ENCODE data around the gene KCNJ12.

The KCNJ12 gene

DNA sequence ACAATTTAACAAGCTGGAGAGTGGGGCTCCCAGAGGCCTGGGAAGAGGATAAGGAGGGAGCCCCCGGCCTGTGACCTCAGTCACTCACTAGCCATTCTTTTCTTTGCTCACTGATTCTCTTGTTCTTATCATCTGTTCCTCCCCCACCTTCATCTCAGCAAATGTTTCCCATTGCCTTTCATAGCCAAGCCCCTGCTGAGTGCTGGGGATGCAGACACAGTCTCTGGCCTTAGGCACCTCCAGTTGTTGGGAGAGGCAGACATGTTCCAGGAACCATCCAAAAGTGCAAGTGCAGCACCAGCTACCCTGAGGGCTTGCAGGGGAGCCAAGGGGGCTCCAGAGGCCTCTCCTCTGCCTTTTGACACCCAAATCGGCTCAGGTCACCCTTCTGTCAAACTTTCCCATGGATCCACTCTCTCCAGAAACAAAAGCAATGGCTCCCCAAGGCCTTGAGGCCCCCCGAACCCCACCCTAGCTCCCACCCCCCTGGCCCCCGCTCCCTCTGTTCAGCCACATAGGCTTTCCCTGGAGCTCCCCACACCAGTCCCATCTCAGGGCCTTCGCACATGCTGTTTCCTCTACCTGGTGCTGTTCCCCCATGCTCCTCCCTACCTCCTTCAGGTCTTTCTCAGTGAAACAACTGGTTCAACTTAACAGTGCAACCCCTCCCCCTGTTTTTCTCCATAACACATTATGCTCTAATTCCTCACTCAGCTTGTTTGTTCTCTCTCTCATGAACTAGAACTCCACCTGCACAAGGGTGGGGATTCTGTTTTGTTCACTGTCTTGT lies 14.9 kb upstream of the KCNJ12 start:
- Histone ChIP-seq H3K4me1 (ENCODE audit: control insufficient read depth, insufficient read depth, low read length) (no peaks in the 10 kb centered on the region), H3K36me3 (ENCODE audit: control insufficient read depth, insufficient read depth, low read length) (no peaks in the 10 kb centered on the region), H3K9ac (ENCODE audit: low read length) (no peak overlapping the region), H3K27me3 (ENCODE audit: control insufficient read depth, insufficient read depth, low read length) (no peaks in the 10 kb centered on the region), H3K27ac (ENCODE audit: low read depth, low read length) (no peak overlapping the region), H3K4me3 (ENCODE audit: low read length) (no peak overlapping the region)

DNA sequence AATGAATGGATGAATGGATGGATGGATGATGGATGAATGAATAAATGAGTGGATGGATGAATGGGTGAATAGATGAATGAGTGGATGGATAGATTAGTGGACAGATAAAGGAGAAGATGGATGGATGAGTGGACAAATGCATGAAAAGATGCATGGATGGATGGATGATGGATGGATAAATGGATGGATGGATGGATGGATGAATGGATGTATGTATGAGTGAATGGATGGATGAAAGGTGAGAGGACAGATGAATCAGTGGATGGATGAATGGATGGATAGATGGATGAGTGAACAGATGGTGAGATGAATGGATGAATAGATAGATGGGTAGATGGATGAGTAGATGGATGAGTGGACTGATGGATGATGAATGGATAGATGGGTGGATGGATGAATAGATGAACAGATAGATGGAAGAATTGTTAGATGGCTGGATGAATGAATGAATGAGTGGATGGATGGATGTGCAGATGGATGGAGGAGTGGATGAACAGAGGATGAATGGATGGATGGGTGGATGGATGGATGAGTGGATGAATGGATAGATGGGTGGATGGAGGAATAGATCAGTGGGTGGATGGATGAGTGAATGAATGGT lies 13.7 kb upstream of the KCNJ12 start:
- H3K4me3 ChIP-seq (ENCODE audit: low read length), result no peak overlapping the region
- H3K27me3 ChIP-seq (ENCODE audit: control insufficient read depth, insufficient read depth, low read length), result no peaks in the 10 kb centered on the region
- H3K9ac ChIP-seq (ENCODE audit: low read length), result no peak overlapping the region
- no peak overlapping the region for H3K27ac ChIP-seq (ENCODE audit: low read depth, low read length)
- no peaks in the 10 kb centered on the region for H3K4me1 ChIP-seq (ENCODE audit: control insufficient read depth, insufficient read depth, low read length)
- H3K36me3 ChIP-seq (ENCODE audit: control insufficient read depth, insufficient read depth, low read length), result no peaks in the 10 kb centered on the region

DNA sequence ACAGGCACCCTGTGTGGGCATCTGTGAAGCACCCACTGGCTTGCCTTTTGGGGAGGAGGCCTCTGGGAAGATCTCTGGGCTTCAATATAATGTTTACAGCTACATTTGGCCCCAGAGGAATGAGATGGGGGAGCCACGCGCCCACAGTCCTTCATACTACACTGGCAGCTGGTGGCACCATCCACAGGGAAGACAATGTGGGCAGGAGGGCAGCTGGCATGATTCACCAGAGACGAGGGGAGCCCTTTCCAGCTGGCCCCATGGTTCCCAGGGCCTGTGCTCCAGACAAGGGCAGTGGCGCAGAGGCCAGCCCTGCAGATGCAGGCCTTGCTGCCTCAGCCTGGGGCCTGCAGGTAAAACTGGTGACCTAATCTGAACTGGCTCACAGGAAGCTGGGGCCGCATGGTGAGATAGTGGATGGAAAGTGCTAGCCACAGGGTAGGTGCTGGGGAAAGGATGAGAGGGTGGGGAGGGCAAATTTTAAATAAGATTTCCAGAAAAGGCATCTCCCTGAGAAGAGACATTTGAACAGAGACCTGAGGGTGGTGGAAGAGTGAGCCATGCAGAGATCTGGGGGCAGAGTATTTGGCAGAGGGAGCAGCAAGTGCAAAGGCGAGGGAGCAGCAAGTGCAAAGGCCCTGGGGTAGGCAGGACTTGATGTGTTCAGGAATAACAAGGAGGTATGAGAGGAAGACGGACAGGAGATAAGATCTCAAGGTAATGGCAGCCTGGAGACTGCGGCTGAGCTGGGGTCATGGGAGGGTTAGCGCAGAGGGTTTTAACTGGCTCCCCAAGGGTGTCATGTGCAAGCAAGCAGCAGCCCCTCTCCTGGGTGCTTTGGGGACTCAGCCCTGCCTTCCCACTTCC lies 12.1 kb upstream of the KCNJ12 start:
- Histone ChIP-seq H3K9ac (ENCODE audit: low read length) (no peak overlapping the region), H3K4me1 (ENCODE audit: control insufficient read depth, insufficient read depth, low read length) (no peaks in the 10 kb centered on the region), H3K4me3 (ENCODE audit: low read length) (no peak overlapping the region), H3K27ac (ENCODE audit: low read depth, low read length) (no peak overlapping the region), H3K36me3 (ENCODE audit: control insufficient read depth, insufficient read depth, low read length) (no peaks in the 10 kb centered on the region), H3K27me3 (ENCODE audit: control insufficient read depth, insufficient read depth, low read length) (no peaks in the 10 kb centered on the region)

DNA sequence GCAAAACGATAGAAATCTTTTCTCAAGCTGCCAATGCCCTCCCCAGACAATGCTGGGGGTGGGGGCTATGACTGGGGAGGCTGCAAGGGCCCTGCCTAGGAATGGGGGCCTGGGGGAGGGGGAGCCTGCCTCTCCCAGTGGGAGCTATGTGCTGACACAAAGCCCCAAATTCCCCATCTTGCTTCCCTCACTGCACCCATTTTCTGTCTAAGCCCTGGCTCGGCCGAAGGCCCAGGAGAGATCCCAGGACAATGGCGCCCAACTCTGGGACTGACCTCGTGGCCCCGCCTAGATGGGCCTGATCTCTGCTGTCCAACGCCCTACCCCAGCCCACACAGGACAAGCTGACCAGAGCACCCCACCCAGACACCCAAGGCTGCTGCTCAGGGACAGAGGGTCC lies 11.1 kb upstream of the KCNJ12 start:
- Histone ChIP-seq H3K27me3 (ENCODE audit: control insufficient read depth, insufficient read depth, low read length) (no peaks in the 10 kb centered on the region), H3K4me1 (ENCODE audit: control insufficient read depth, insufficient read depth, low read length) (no peaks in the 10 kb centered on the region), H3K9ac (ENCODE audit: low read length) (no peak overlapping the region), H3K36me3 (ENCODE audit: control insufficient read depth, insufficient read depth, low read length) (no peaks in the 10 kb centered on the region), H3K4me3 (ENCODE audit: low read length) (no peak overlapping the region), H3K27ac (ENCODE audit: low read depth, low read length) (no peak overlapping the region)

DNA sequence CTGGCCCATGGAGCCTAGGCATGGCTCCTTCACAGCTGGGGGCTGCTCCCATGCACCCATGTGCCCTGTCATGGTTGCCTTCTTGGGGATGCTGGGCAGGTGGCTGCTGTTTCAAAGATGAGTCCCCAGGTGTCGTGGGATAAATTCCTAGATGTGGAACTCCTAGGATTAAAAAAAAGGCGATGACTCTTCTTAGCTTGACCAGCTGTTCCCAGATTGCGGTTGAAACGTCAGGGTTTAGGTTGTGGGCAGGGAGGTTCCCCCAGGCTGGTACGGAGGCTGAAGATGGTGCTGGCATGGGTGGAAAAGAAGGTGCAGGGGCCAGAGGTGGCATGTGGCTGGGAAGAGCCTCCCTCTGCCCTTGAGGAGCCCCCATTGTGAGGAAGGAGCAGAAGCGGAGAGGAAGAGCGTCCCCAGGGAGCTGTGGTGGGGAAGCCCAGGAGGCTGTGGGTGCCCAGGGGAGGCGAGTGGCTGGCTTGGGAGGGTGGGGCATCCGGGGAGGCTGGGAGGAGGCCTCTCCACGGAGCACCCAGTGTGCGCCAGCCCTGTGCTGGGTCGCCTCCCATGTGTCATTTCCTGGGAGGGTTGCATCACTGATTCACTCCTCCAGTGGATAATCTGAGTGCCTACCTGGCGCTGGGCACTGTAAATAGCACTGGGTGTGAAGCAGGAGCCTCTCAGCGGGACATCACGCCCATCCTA lies 7.5 kb upstream of the KCNJ12 start:
- H3K27ac ChIP-seq (ENCODE audit: low read depth, low read length), result no peak overlapping the region
- H3K27me3 ChIP-seq (ENCODE audit: control insufficient read depth, insufficient read depth, low read length), result no peaks in the 10 kb centered on the region
- no peaks in the 10 kb centered on the region for H3K36me3 ChIP-seq (ENCODE audit: control insufficient read depth, insufficient read depth, low read length)
- no peak overlapping the region for H3K9ac ChIP-seq (ENCODE audit: low read length)
- H3K4me1 ChIP-seq (ENCODE audit: control insufficient read depth, insufficient read depth, low read length), result no peaks in the 10 kb centered on the region
- no peak overlapping the region for H3K4me3 ChIP-seq (ENCODE audit: low read length)

DNA sequence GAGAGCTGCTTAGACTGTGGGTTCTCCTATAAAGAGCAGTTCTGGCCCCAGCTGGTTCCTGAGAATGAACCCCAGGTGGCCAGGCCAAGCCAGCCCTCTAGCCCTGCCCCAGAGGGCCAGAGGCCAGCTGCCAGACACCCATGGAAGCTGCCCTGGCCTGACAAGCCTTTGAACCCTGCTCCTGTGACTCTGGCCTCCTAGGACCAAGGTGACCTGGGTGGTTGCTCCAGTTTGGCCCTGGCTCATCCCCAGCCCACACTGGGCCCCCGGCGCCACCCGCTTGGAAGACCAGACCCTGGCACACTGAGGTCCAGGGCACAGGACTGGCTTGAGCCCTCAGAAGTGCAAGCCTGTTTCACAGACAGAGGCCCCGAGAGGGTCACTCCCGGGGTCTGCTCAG lies 6.8 kb upstream of the KCNJ12 start:
- H3K9ac ChIP-seq (ENCODE audit: low read length), result no peak overlapping the region
- no peaks in the 10 kb centered on the region for H3K4me1 ChIP-seq (ENCODE audit: control insufficient read depth, insufficient read depth, low read length)
- no peaks in the 10 kb centered on the region for H3K36me3 ChIP-seq (ENCODE audit: control insufficient read depth, insufficient read depth, low read length)
- peaks cover under 1% of the 10 kb centered on the region for H3K27me3 ChIP-seq (ENCODE audit: control insufficient read depth, insufficient read depth, low read length)
- H3K27ac ChIP-seq (ENCODE audit: low read depth, low read length), result no peak overlapping the region
- no peak overlapping the region for H3K4me3 ChIP-seq (ENCODE audit: low read length)

DNA sequence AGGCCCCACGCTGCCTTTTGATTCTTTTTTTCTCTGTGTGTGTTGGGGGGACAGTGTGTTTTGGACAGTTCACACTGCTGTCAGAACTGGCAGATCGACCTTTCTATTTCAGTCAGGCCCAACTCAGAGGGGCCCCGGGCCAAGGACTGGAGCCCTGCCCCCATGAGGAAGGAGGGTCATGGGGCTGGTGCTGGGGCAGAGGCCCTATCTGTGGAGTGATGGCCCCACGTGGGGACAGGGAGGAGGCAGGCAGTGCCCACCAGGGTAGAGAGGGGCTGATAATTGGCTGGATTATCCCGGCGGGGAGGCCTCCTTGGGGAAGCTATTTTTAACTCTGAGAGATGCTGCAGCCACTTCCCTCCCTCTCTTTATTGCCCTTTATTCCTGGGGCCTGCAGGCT lies 5.7 kb upstream of the KCNJ12 start:
- no peaks in the 10 kb centered on the region for H3K36me3 ChIP-seq (ENCODE audit: control insufficient read depth, insufficient read depth, low read length)
- H3K4me3 ChIP-seq (ENCODE audit: low read length), result no peak overlapping the region
- H3K27ac ChIP-seq (ENCODE audit: low read depth, low read length), result no peak overlapping the region
- H3K9ac ChIP-seq (ENCODE audit: low read length), result no peak overlapping the region
- H3K27me3 ChIP-seq (ENCODE audit: control insufficient read depth, insufficient read depth, low read length), result peaks cover 7% of the 10 kb centered on the region
- no peaks in the 10 kb centered on the region for H3K4me1 ChIP-seq (ENCODE audit: control insufficient read depth, insufficient read depth, low read length)

DNA sequence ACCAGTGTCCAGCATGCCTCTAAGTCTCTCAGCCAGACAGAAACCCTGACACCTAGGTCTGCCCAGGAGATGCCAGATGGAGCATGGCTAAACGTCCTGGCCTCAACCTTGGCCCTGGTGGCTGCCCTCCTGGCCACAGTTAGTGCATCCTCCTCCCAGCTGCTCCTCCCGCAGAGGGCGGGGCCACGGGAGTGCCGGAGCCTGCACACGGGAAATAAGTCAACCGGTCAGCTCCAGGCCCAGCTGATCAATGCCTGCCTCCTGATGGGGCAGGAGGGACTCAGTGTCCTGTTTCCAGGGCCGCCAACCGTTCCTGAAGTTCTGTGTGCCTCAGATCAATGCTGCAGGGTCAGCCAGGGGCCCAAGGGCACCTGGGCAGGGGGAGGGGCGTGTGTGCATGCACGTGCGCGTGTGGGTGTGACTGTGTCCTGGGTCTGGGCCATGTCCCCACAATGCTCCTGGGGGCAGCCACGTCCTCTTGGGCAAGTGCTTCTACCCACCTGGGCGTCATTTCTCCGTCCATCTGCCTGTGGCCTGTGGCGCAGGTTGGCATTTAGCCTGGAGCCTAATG lies 4.6 kb upstream of the KCNJ12 start:
- H3K4me1 ChIP-seq (ENCODE audit: control insufficient read depth, insufficient read depth, low read length), result no peaks in the 10 kb centered on the region
- H3K36me3 ChIP-seq (ENCODE audit: control insufficient read depth, insufficient read depth, low read length), result no peaks in the 10 kb centered on the region
- H3K27ac ChIP-seq (ENCODE audit: low read depth, low read length), result no peak overlapping the region
- peaks cover 7% of the 10 kb centered on the region for H3K27me3 ChIP-seq (ENCODE audit: control insufficient read depth, insufficient read depth, low read length)
- no peak overlapping the region for H3K4me3 ChIP-seq (ENCODE audit: low read length)
- no peak overlapping the region for H3K9ac ChIP-seq (ENCODE audit: low read length)

DNA sequence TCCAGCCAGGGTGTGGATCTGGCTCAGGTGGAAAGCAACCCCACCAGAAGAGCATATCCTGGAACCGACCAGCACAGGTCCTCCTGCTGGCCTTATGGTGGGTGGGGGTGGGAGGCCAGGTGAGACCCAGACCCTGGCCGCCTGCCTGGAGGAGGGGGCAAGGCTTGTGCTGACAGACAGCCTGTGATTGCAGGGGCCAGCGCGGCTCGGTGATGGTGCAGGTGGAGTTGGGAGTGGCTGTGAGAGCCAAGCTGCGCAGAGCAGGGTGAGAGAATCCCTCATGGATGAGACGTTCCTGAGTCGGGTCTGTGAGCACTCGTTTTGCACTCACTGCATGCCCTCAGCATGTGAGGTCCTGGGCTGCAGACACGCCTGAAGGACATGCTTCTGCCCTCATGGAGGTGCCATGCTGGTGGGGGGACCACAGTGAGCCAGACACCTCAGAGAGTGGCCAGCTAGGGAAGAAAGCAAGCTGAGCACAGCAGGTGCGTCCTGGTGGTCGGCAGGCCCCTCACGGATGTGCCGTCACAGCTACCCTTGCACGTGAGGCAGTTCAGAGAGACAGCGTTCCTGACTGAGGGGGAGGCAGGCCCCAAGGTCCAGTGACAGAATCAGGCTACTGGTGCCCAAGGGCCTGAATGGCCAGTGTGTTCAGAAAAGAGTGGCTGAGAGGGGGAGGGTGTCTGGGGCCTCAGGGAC lies 3.8 kb upstream of the KCNJ12 start:
- Histone ChIP-seq H3K27me3 (ENCODE audit: control insufficient read depth, insufficient read depth, low read length) (peaks cover 10% of the 10 kb centered on the region), H3K9ac (ENCODE audit: low read length) (no peak overlapping the region), H3K4me1 (ENCODE audit: control insufficient read depth, insufficient read depth, low read length) (no peaks in the 10 kb centered on the region), H3K27ac (ENCODE audit: low read depth, low read length) (no peak overlapping the region), H3K36me3 (ENCODE audit: control insufficient read depth, insufficient read depth, low read length) (no peaks in the 10 kb centered on the region), H3K4me3 (ENCODE audit: low read length) (no peak overlapping the region)

DNA sequence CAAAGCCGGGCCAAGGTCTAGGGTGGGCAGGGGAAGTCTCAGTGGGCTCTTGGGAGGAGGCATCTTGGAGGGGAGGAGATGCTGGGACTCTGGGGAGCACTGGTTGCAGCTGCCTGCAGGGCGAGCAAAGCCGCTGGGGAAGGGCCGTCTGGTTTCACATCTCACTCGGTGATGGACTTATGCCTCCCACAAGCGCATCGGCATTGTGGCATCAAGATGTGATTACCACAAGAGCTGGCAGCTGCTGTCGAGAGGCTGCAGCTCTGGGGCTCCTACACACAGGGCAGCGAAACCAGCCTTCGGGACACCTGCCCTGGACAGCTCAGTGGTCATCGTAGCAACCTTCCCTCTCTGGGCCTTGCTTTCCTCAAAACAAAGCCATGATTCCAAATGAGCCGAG lies 3.1 kb upstream of the KCNJ12 start:
- H3K27me3 ChIP-seq (ENCODE audit: control insufficient read depth, insufficient read depth, low read length), result peaks cover 14% of the 10 kb centered on the region
- H3K9ac ChIP-seq (ENCODE audit: low read length), result no peak overlapping the region
- H3K4me3 ChIP-seq (ENCODE audit: low read length), result no peak overlapping the region
- H3K36me3 ChIP-seq (ENCODE audit: control insufficient read depth, insufficient read depth, low read length), result no peaks in the 10 kb centered on the region
- no peak overlapping the region for H3K27ac ChIP-seq (ENCODE audit: low read depth, low read length)
- peaks cover 2% of the 10 kb centered on the region for H3K4me1 ChIP-seq (ENCODE audit: control insufficient read depth, insufficient read depth, low read length)

DNA sequence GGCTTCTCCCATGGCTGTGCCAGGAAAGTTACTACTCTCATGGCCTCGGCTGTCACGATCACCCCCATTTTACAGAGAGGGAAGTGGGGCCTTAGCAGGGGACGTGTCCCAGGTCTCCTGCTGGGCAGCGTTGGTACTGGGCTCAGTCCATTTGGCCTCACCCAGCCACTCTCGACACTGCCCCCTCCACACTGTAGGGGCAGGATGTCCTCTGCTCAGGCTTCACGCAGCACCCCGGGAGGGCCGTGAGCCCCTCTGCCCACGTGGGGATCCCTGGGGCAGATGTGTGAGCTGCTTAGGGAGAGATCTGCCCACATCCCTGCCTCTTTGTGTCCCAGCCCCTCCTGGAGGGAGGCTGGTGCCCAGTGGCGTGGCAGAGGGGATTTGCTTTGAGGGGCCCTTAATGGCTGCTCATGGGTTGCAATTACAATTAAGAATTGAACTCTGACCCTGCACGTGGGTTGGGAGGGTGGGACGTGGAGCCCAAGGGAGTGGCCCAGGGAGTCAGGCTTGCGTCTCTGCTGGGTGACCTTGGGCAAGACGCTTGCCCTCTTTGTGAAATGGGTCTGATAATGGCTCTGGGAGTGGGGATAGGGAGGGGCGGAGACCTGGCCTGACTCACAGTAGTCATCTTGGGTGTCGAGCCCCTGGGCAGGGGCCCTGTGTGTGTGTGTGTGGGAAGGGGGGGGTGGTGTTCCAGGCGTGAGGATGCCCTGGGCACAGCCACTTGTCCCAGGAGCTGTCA lies 2.3 kb upstream of the KCNJ12 start:
- Histone ChIP-seq H3K4me3 (ENCODE audit: low read length) (no peak overlapping the region), H3K4me1 (ENCODE audit: control insufficient read depth, insufficient read depth, low read length) (peaks cover 2% of the 10 kb centered on the region), H3K27me3 (ENCODE audit: control insufficient read depth, insufficient read depth, low read length) (peaks cover 14% of the 10 kb centered on the region), H3K36me3 (ENCODE audit: control insufficient read depth, insufficient read depth, low read length) (no peaks in the 10 kb centered on the region), H3K27ac (ENCODE audit: low read depth, low read length) (no peak overlapping the region), H3K9ac (ENCODE audit: low read length) (no peak overlapping the region)
